HepG2 (cell line): ENCODE results near the gene METAP1D. TPM values are rescaled to one million over a fixed set of nuclear protein-coding genes. Genes with fewer than 3 reads are reported as not detected.
A peak's percentile ranks its signal among the peaks of the same experiment; 100 is the strongest.

Source experiments
- DNMT1 ChIP-seq: sonication (generic); formaldehyde crosslinking; IDR thresholded peaks from 2 replicates; pipeline ENCODE4 v1.5.1; 2020; ENCODE audit warnings: mild to moderate bottlenecking, missing genetic modification reagents
- ELF3 ChIP-seq: IDR thresholded peaks from 2 replicates; pipeline ENCODE4 v1.6.1; 2016; ENCODE audit warnings: missing genetic modification reagents, missing compliant biosample characterization
- MEIS1 ChIP-seq: sonication (generic); formaldehyde crosslinking; IDR thresholded peaks from 2 replicates; pipeline ENCODE4 v1.9.0; 2021; ENCODE audit warnings: mild to moderate bottlenecking, missing genetic modification reagents, moderate library complexity, borderline replicate concordance
- PITX1 ChIP-seq: sonication (generic); formaldehyde crosslinking; IDR thresholded peaks from 2 replicates; pipeline ENCODE4 v1.5.1; 2020; ENCODE audit warnings: mild to moderate bottlenecking, missing genetic modification reagents
- SMAD9 ChIP-seq: sonication (generic); formaldehyde crosslinking; IDR thresholded peaks from 2 replicates; pipeline ENCODE4 v1.5.1; 2020; ENCODE audit warnings: mild to moderate bottlenecking, missing genetic modification reagents
- SRSF4 ChIP-seq: fragments of 200-400 bp; formaldehyde crosslinking; IDR thresholded peaks from one replicate; pipeline ENCODE4 v1.6.1; 2018; ENCODE audit warnings: mild to moderate bottlenecking, low read depth, low read length, moderate library complexity; ENCODE audit not compliant: poor library complexity, severe bottlenecking
- TBL1XR1 ChIP-seq: fragments of 150-350 bp; IDR thresholded peaks from 2 replicates; pipeline ENCODE4 v1.6.1; 2014; ENCODE audit warnings: borderline replicate concordance, low read length; ENCODE audit not compliant: partially characterized antibody
- TCF7L2 ChIP-seq: IDR thresholded peaks from 2 replicates; pipeline ENCODE4 v1.6.1; 2011; ENCODE audit warnings: mild to moderate bottlenecking, low read depth, low read length, moderate library complexity
- ZBTB21 ChIP-seq: sonication (generic); formaldehyde crosslinking; IDR thresholded peaks from 2 replicates; pipeline ENCODE4 v1.4.0; 2020; ENCODE audit warnings: missing genetic modification reagents
- ZNF343 ChIP-seq: sonication (generic); formaldehyde crosslinking; IDR thresholded peaks from 2 replicates; pipeline ENCODE4 v1.4.0; 2020; ENCODE audit warnings: mild to moderate bottlenecking, missing genetic modification reagents
- ZNF484 ChIP-seq: sonication (generic); formaldehyde crosslinking; IDR thresholded peaks from 2 replicates; pipeline ENCODE4 v1.5.1; 2020; ENCODE audit warnings: mild to moderate bottlenecking, low read depth, missing genetic modification reagents, borderline replicate concordance
- ZNF547 ChIP-seq: sonication (generic); formaldehyde crosslinking; IDR thresholded peaks from 2 replicates; pipeline ENCODE4 v1.5.1; 2020; ENCODE audit warnings: mild to moderate bottlenecking, missing genetic modification reagents
- ZNF549 ChIP-seq: sonication (generic); formaldehyde crosslinking; IDR thresholded peaks from 2 replicates; pipeline ENCODE4 v1.5.0; 2020; ENCODE audit warnings: missing genetic modification reagents
- ZNF75D ChIP-seq: sonication (generic); formaldehyde crosslinking; IDR thresholded peaks from 2 replicates; pipeline ENCODE4 v1.8.1; 2023; ENCODE audit warnings: missing genetic modification reagents, mild to moderate bottlenecking, borderline replicate concordance
- ZNF777 ChIP-seq: sonication (generic); formaldehyde crosslinking; IDR thresholded peaks from 2 replicates; pipeline ENCODE4 v1.4.0; 2020; ENCODE audit warnings: missing genetic modification reagents
- ZNF839 ChIP-seq: sonication (generic); formaldehyde crosslinking; IDR thresholded peaks from 2 replicates; pipeline ENCODE4 v1.4.0; 2020; ENCODE audit warnings: missing genetic modification reagents, mild to moderate bottlenecking, borderline replicate concordance
- ZSCAN21 ChIP-seq: sonication (generic); formaldehyde crosslinking; IDR thresholded peaks from 2 replicates; pipeline ENCODE4 v1.8.0; 2022; ENCODE audit warnings: mild to moderate bottlenecking, missing genetic modification reagents, moderate library complexity, borderline replicate concordance
- polyA plus RNA-seq, 8 experiments: library from polyadenylated mRNA; depleted of rRNA in 3 of 8; stranded (reverse) in 7 of 8; unstranded in 1 of 8; fragments of >200 nt; fragmentation: Illumina TruSeq in 4 of 8; extraction: Trizol in 4 of 8; gene quantifications; 2 replicates each; pipeline versions ENCODE4 v1.2.1 to v1.2.3, GENCODE V29; 2011 to 2016; ENCODE audit warnings: low read depth in 4 of 8, missing spikeins in 1 of 8, mixed read lengths in 1 of 8; ENCODE audit not compliant: insufficient read depth in 1 of 8
- total RNA-seq, 5 experiments: library from RNA; depleted of rRNA; stranded (reverse); fragments of >200 nt; fragmentation: Illumina TruSeq; extraction: Trizol; gene quantifications; 2 replicates each; pipeline ENCODE4 v1.2.3, GENCODE V29; 2016; ENCODE audit warnings: low read depth in 1 of 5
- TF ChIP-seq, protein P1 (sequence below): IDR thresholded peaks from 2 replicates; pipeline ENCODE4 v1.6.1; 2018; ENCODE audit warnings: missing genetic modification reagents, mild to moderate bottlenecking, missing compliant biosample characterization
- TF ChIP-seq, protein P2 (sequence below): sonication (generic); formaldehyde crosslinking; IDR thresholded peaks from 2 replicates; pipeline ENCODE4 v1.4.0; 2020; ENCODE audit warnings: missing genetic modification reagents
- TF ChIP-seq, protein P3 (sequence below): sonication (generic); formaldehyde crosslinking; IDR thresholded peaks from 2 replicates; pipeline ENCODE4 v1.4.0; 2020; ENCODE audit warnings: missing genetic modification reagents
- TF ChIP-seq, protein P4 (sequence below): IDR thresholded peaks from 2 replicates; pipeline ENCODE4 v1.4.0; 2020; ENCODE audit warnings: mild to moderate bottlenecking, missing genetic modification reagents

Gene METAP1D
- total and polyA plus RNA-seq, 2 of the 13 experiments (the other 11 are each of a cell fraction or from before 2014, with no cell fraction given) = 14.7 to 21.6 TPM

DNA sequence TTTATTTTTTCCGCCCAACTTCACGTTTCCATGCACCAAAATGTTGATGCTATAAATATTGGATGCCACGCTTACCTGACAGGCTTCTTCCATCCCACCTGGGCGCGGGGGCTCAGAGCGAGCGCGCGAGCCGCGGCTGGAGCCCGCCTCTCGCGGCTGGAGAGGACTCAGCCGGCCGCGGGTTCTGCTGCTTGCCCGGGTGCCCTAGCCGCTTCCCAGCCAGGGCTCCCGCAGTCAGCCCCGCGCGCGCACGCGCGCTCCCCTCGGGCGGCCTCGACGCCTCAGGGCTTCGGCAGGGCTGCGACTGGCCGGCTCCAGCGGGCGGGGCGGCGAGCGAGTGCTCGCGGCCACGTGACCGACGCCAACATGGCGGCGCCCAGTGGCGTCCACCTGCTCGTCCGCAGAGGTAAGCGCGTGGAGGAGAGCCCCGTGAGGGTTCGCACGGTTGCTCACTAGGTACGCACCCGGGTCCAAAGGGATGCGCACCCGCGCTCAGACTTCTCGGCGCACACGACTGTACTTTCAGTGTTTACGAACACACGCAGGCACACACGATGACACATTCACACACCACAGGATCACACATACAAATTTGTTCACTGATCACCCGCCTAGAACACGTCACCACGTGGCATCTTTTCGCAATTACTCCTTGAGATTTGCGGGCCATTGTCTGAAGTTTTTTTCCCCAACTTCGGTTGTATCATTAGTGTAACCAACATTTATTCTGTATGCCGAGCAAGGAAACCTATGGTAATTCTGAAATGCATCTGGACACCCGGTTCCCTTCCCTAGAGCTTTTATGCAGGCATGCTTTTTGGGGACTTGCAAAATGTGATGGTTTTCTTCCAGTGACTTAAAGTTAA, at the start of gene METAP1D (continued):
- peak; percentile 94 for TF ChIP-seq MEIS1
- TF ChIP-seq ZNF839 (CRISPR knock-in tag) = peak; percentile 88; the same call in 1 of the 2 replicates
- TF ChIP-seq TBL1XR1 = no peak
- peak; percentile 99 for TF ChIP-seq ZSCAN21 (CRISPR knock-in tag)
- peak; percentile 89 for TF ChIP-seq PITX1 (CRISPR knock-in tag)
- TF ChIP-seq, protein P1, sequence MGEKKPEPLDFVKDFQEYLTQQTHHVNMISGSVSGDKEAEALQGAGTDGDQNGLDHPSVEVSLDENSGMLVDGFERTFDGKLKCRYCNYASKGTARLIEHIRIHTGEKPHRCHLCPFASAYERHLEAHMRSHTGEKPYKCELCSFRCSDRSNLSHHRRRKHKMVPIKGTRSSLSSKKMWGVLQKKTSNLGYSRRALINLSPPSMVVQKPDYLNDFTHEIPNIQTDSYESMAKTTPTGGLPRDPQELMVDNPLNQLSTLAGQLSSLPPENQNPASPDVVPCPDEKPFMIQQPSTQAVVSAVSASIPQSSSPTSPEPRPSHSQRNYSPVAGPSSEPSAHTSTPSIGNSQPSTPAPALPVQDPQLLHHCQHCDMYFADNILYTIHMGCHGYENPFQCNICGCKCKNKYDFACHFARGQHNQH = peak; percentile 96
- TF ChIP-seq ZNF75D = no peak
- peak; percentile 92 for TF ChIP-seq ZNF777
- TF ChIP-seq ZNF484 (CRISPR knock-in tag) = no peak
- TF ChIP-seq, protein P2, sequence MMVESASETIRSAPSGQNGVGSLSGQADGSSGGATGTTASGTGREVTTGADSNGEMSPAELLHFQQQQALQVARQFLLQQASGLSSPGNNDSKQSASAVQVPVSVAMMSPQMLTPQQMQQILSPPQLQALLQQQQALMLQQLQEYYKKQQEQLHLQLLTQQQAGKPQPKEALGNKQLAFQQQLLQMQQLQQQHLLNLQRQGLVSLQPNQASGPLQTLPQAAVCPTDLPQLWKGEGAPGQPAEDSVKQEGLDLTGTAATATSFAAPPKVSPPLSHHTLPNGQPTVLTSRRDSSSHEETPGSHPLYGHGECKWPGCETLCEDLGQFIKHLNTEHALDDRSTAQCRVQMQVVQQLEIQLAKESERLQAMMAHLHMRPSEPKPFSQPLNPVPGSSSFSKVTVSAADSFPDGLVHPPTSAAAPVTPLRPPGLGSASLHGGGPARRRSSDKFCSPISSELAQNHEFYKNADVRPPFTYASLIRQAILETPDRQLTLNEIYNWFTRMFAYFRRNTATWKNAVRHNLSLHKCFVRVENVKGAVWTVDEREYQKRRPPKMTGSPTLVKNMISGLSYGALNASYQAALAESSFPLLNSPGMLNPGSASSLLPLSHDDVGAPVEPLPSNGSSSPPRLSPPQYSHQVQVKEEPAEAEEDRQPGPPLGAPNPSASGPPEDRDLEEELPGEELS (CRISPR knock-in tag) = peak; percentile 71
- no peak for TF ChIP-seq SRSF4
- no peak; the same call in 1 of the 2 replicates for TF ChIP-seq ZBTB21 (CRISPR knock-in tag)
- peak; percentile 78; the same call in 1 of the 2 replicates for TF ChIP-seq ZNF549
- peak; percentile 71 for TF ChIP-seq ELF3 (CRISPR knock-in tag)
- 0 out of 2 replicates have a peak, but pooled peaks have one; percentile 94 for TF ChIP-seq DNMT1 (CRISPR knock-in tag)
- TF ChIP-seq SMAD9 (CRISPR knock-in tag) = no peak
- peak; percentile 98 for TF ChIP-seq ZNF343
- TF ChIP-seq TCF7L2 = no peak
- TF ChIP-seq, protein P3, sequence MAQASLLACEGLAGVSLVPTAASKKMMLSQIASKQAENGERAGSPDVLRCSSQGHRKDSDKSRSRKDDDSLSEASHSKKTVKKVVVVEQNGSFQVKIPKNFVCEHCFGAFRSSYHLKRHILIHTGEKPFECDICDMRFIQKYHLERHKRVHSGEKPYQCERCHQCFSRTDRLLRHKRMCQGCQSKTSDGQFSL = peak; percentile 73; the same call in 1 of the 2 replicates
- TF ChIP-seq ZNF547 (CRISPR knock-in tag) = peak; percentile 97
- TF ChIP-seq, protein P4, sequence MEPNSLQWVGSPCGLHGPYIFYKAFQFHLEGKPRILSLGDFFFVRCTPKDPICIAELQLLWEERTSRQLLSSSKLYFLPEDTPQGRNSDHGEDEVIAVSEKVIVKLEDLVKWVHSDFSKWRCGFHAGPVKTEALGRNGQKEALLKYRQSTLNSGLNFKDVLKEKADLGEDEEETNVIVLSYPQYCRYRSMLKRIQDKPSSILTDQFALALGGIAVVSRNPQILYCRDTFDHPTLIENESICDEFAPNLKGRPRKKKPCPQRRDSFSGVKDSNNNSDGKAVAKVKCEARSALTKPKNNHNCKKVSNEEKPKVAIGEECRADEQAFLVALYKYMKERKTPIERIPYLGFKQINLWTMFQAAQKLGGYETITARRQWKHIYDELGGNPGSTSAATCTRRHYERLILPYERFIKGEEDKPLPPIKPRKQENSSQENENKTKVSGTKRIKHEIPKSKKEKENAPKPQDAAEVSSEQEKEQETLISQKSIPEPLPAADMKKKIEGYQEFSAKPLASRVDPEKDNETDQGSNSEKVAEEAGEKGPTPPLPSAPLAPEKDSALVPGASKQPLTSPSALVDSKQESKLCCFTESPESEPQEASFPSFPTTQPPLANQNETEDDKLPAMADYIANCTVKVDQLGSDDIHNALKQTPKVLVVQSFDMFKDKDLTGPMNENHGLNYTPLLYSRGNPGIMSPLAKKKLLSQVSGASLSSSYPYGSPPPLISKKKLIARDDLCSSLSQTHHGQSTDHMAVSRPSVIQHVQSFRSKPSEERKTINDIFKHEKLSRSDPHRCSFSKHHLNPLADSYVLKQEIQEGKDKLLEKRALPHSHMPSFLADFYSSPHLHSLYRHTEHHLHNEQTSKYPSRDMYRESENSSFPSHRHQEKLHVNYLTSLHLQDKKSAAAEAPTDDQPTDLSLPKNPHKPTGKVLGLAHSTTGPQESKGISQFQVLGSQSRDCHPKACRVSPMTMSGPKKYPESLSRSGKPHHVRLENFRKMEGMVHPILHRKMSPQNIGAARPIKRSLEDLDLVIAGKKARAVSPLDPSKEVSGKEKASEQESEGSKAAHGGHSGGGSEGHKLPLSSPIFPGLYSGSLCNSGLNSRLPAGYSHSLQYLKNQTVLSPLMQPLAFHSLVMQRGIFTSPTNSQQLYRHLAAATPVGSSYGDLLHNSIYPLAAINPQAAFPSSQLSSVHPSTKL (CRISPR knock-in tag) = peak; percentile 82; the same call in 1 of the 2 replicates
